Measurements from ENCODE around the gene GUCY1B1.

- no peak for TF ChIP-seq CTCF (IDR thresholded peaks at IDR 0.05)
- no peak for TF ChIP-seq POLR2A (IDR thresholded peaks at IDR 0.05)
Measured at GRCh38 chr4:155742310-155743015, 16.4 kb upstream of the GUCY1B1 start.

All from uterus (tissue), 2 donors.